HCT116 (cell line): ENCODE data around the gene MTO1. TPM values are rescaled to one million over a fixed set of nuclear protein-coding genes. Genes with fewer than 3 reads are reported as not detected.

Experiments used
- ATAC-seq: fragments of 200-7000 bp; cut with Tn5 transposase; 2 replicates; pipeline ENCODE4 v1.9.1; 2020; ENCODE audit warnings: mild to moderate bottlenecking, moderate library complexity
- BruUV-seq: library from RNA; stranded (reverse); fragments of 400-500 nt; replicated peaks from 2 replicates; lab custom pipeline; 2021; lab: Mats Ljungman, UMichigan
- CTCF ChIA-PET: fragments of 300-600 bp; sonication (Branson Sonifier 250); formaldehyde crosslinking; loops from one replicate; lab custom pipeline; 2021; ENCODE audit warnings: antibody characterized with exemption; lab: Charles Lee
- POLR2A ChIA-PET: fragments of 300-600, 350-600 bp; sonication (Branson Sonifier 250); formaldehyde crosslinking; loops from one replicate; lab custom pipeline; 2021; ENCODE audit warnings: antibody characterized with exemption; lab: Charles Lee
- RAD21 ChIA-PET, 2 experiments: fragments of 300-600 bp; sonication (Branson Sonifier 250); formaldehyde crosslinking; loops; one replicate each; lab custom pipeline; 2023; ENCODE audit warnings: low total read pairs in 2 of 2; ENCODE audit not compliant: uncharacterized antibody in 2 of 2, unreplicated experiment in 2 of 2, low non-redundant PET in 1 of 2; lab: Charles Lee
- DNase-seq: peaks from one replicate; pipeline ENCODE4 v3.0.0-alpha.2; 2010; ENCODE audit warnings: low read depth, low spot score
- H2AFZ ChIP-seq: fragments of 200-600 bp; shearing (Covaris generic), sonication (generic); 2 replicates; pipeline ENCODE4 v1.6.1; 2017; ENCODE audit warnings: low read depth, mixed run types, mixed read lengths, antibody characterized with exemption, low read length; ENCODE audit not compliant: poor library complexity, severe bottlenecking
- H3K27ac ChIP-seq: 2 replicates; pipeline ENCODE4 v1.5.1; 2012; ENCODE audit warnings: low read depth, low read length
- H3K27me3 ChIP-seq: fragments of 200-600 bp; sonication (generic); 2 replicates; pipeline ENCODE4 v1.6.1; 2016; ENCODE audit warnings: mixed run types, low read length, mixed read lengths; ENCODE audit not compliant: insufficient read depth
- H3K36me3 ChIP-seq, 2 experiments: fragments of 200-500 bp in 1 of 2; fragments of 200-600 bp in 1 of 2; sonication (Bioruptor generic) in 1 of 2; sonication (generic) in 1 of 2; 2 replicates each; pipeline versions ENCODE4 v1.5.1 to v1.6.1; 2014 to 2016; ENCODE audit warnings: low read length in 2 of 2, inconsistent platforms in 1 of 2, mixed read lengths in 1 of 2, mixed run types in 1 of 2; ENCODE audit not compliant: insufficient read depth in 2 of 2, control insufficient read depth in 1 of 2
- H3K4me1 ChIP-seq, 2 experiments: fragments of 200-600 bp in 1 of 2; sonication (generic) in 1 of 2; 2 replicates each; pipeline versions ENCODE4 v1.5.1 to v1.6.1; 2012 to 2017; ENCODE audit warnings: low read length in 2 of 2, inconsistent platforms in 1 of 2, mild to moderate bottlenecking in 1 of 2, mixed read lengths in 1 of 2, mixed run types in 1 of 2, moderate library complexity in 1 of 2; ENCODE audit not compliant: insufficient read depth in 2 of 2, control insufficient read depth in 1 of 2
- H3K4me2 ChIP-seq: fragments of 200-600 bp; sonication (generic); 2 replicates; pipeline ENCODE4 v1.6.1; 2017; ENCODE audit warnings: mixed run types, low read length, mixed read lengths
- H3K4me3 ChIP-seq, 2 experiments: fragments of 200-600 bp in 1 of 2; sonication (generic) in 1 of 2; replicated peaks in 1 of 2; 2 replicates each; pipeline ENCODE4 v1.5.1; 2011 to 2016; ENCODE audit warnings: low read length in 2 of 2, control low read depth in 1 of 2, low read depth in 1 of 2, mild to moderate bottlenecking in 1 of 2, mixed read lengths in 1 of 2, mixed run types in 1 of 2
- H3K79me2 ChIP-seq: fragments of 200-600 bp; sonication (generic); 2 replicates; pipeline ENCODE4 v1.6.1; 2017; ENCODE audit warnings: mild to moderate bottlenecking, mixed run types, low read length, moderate library complexity, mixed read lengths; ENCODE audit not compliant: insufficient read depth
- H3K9ac ChIP-seq: fragments of 200-600 bp; sonication (generic); 2 replicates; pipeline ENCODE4 v1.6.1; 2016; ENCODE audit warnings: low read length, mixed read lengths
- H3K9me2 ChIP-seq: fragments of 200-600 bp; sonication (generic), shearing (Covaris generic); 2 replicates; pipeline ENCODE4 v1.6.1; 2017; ENCODE audit warnings: mixed run types, mild to moderate bottlenecking, moderate library complexity; ENCODE audit not compliant: insufficient read depth
- H3K9me3 ChIP-seq, 2 experiments: fragments of 200-500 bp in 1 of 2; fragments of 200-600 bp in 1 of 2; sonication (Bioruptor generic) in 1 of 2; sonication (generic) in 1 of 2; 2 replicates each; pipeline ENCODE4 v1.6.1; 2014 to 2017; ENCODE audit warnings: low read length in 2 of 2, mixed read lengths in 2 of 2, inconsistent platforms in 1 of 2, low read depth in 1 of 2, mild to moderate bottlenecking in 1 of 2, mixed run types in 1 of 2, moderate library complexity in 1 of 2; ENCODE audit not compliant: control insufficient read depth in 1 of 2, insufficient read depth in 1 of 2
- H4K20me1 ChIP-seq: fragments of 200-600 bp; sonication (generic), shearing (Covaris generic); 2 replicates; pipeline ENCODE4 v1.6.1; 2017; ENCODE audit warnings: mixed run types, mild to moderate bottlenecking, moderate library complexity; ENCODE audit not compliant: insufficient read depth
- ATF3 ChIP-seq: IDR thresholded peaks from 2 replicates; pipeline ENCODE4 v1.6.1; 2012
- CBX3 ChIP-seq: IDR thresholded peaks from 2 replicates; pipeline ENCODE4 v1.6.1; 2012; ENCODE audit warnings: low read depth
- CEBPB ChIP-seq: IDR thresholded peaks from 2 replicates; pipeline ENCODE4 v1.6.1; 2012; ENCODE audit warnings: low read depth
- CTCF ChIP-seq, 3 experiments: fragments of 200-600 bp in 1 of 3; sonication (generic) in 1 of 3; IDR thresholded peaks in 2 of 3; conservative IDR thresholded peaks in 1 of 3; 2 replicates each; pipeline ENCODE4 v1.5.1; 2012 to 2017; ENCODE audit warnings: low read depth in 2 of 3, low read length in 2 of 3, antibody characterized with exemption in 1 of 3, borderline replicate concordance in 1 of 3, control low read depth in 1 of 3, mild to moderate bottlenecking in 1 of 3, mixed read lengths in 1 of 3, mixed run types in 1 of 3, moderate library complexity in 1 of 3; ENCODE audit not compliant: insufficient read depth in 1 of 3
- ELF1 ChIP-seq: IDR thresholded peaks from 2 replicates; pipeline ENCODE4 v1.6.1; 2012; ENCODE audit warnings: low read depth, borderline replicate concordance
- EZH2 ChIP-seq: fragments of 200-600 bp; sonication (generic); IDR thresholded peaks from 2 replicates; pipeline ENCODE4 v1.6.1; 2017; ENCODE audit warnings: antibody characterized with exemption, mixed run types
- EZH2phosphoT487 ChIP-seq: fragments of 200-600 bp; IDR thresholded peaks from 2 replicates; pipeline ENCODE4 v1.6.1; 2018; ENCODE audit warnings: antibody characterized with exemption, borderline replicate concordance
- FOSL1 ChIP-seq: IDR thresholded peaks from 2 replicates; pipeline ENCODE4 v1.6.1; 2012; ENCODE audit warnings: low read depth
- JUND ChIP-seq: IDR thresholded peaks from 2 replicates; pipeline ENCODE4 v1.6.1; 2012
- MAX ChIP-seq: IDR thresholded peaks from 2 replicates; pipeline ENCODE4 v1.6.1; 2012
- POLR2AphosphoS5 ChIP-seq: IDR thresholded peaks from 2 replicates; pipeline ENCODE4 v1.6.1; 2011; ENCODE audit warnings: mild to moderate bottlenecking, low read depth, low read length, moderate library complexity
- REST ChIP-seq: IDR thresholded peaks from 2 replicates; pipeline ENCODE4 v1.6.1; 2012; ENCODE audit warnings: low read depth
- SIN3A ChIP-seq: IDR thresholded peaks from 2 replicates; pipeline ENCODE4 v1.6.1; 2012; ENCODE audit warnings: low read depth
- SP1 ChIP-seq: IDR thresholded peaks from 2 replicates; pipeline ENCODE4 v1.6.1; 2012; ENCODE audit warnings: low read depth
- YY1 ChIP-seq: IDR thresholded peaks from 2 replicates; pipeline ENCODE4 v1.6.1; 2011; ENCODE audit warnings: low read length, low read depth, moderate library complexity, mild to moderate bottlenecking; ENCODE audit not compliant: insufficient replicate concordance; ENCODE audit errors: extremely low read depth
- ZBTB33 ChIP-seq: IDR thresholded peaks from 2 replicates; pipeline ENCODE4 v1.6.1; 2011; ENCODE audit warnings: mild to moderate bottlenecking, low read length, moderate library complexity; ENCODE audit not compliant: insufficient replicate concordance; ENCODE audit errors: extremely low read depth
- ZFX ChIP-seq: fragments of 450-650 bp; IDR thresholded peaks from 2 replicates; pipeline ENCODE4 v1.6.1; 2017
- ZNF274 ChIP-seq: fragments of 200-500 bp; sonication (Bioruptor generic); IDR thresholded peaks from 2 replicates; pipeline ENCODE4 v1.6.1; 2014; ENCODE audit warnings: mild to moderate bottlenecking, low read depth, low read length, inconsistent platforms
- intact Hi-C: fragments of 100-400 bp; cut with micrococcal nuclease; formaldehyde crosslinking; loops from 2 replicates; pipeline ENCODE4 v1.10.0; 2022
- total RNA-seq: library from RNA; stranded (reverse); gene quantifications from one replicate; pipeline ENCODE4 v1.2.1, GENCODE V29; 2021; ENCODE audit not compliant: unreplicated experiment

Gene MTO1
- total RNA-seq, 1 experiment from 2014 or later = 40.1 TPM

GRCh38 chr6:73514746-73515110 is 53.2 kb downstream of the MTO1 start:
- DNase-seq (no peak), ATAC-seq (peak; percentile 39)
- Histone ChIP-seq H3K9me2 (no peaks in the 10 kb centered on the region), H2AFZ (no peak overlapping the region), H3K4me2 (no peak overlapping the region), H3K27ac (peak overlapping the region; percentile 50), H3K4me1 (peaks cover 6 to 46% of the 10 kb centered on the region in 2 experiments; a peak in 3 of 4 replicates), H3K79me2 (peaks cover 20% of the 10 kb centered on the region), H3K4me3 (no peak overlapping the region), H3K9me3 (no peaks in the 10 kb centered on the region), H4K20me1 (peaks cover 19% of the 10 kb centered on the region; the same call in 1 of the 2 replicates), H3K9ac (0 out of 2 replicates have a peak overlapping the region, but pooled peaks have one; percentile 27), H3K36me3 (peaks cover 14 to 29% of the 10 kb centered on the region in 2 experiments), H3K27me3 (no peaks in the 10 kb centered on the region)
- RAD21 ChIA-PET = no interaction called here
- no TSS peak for BruUV-seq
- CTCF ChIA-PET = interaction anchor here (1.0 kb wide), 1 partner anchor 138 kb away, joined by 4 read pairs; no protein-coding TSS in a partner anchor
- intact Hi-C loops = loop anchor here (2.0 kb wide), 1 partner anchor 96 kb away; no protein-coding TSS in a partner anchor
- no peak for TF ChIP-seq ZNF274
- no peak for TF ChIP-seq MAX
- TF ChIP-seq SP1 = no peak
- no peak for TF ChIP-seq FOSL1
- TF ChIP-seq CTCF (IDR thresholded peaks at IDR 0.05 in 2 of 3, conservative IDR thresholded peaks at IDR 0.05 in 1 of 3; ENCODE audit: borderline replicate concordance in 1 of 3, insufficient read depth in 1 of 3, low read depth in 2 of 3, low read length in 2 of 3) = no peak
- TF ChIP-seq POLR2AphosphoS5 = no peak
- TF ChIP-seq REST = no peak
- no peak for TF ChIP-seq ZBTB33
- no peak for TF ChIP-seq CBX3
- no peak for TF ChIP-seq YY1
- TF ChIP-seq CEBPB = no peak
- TF ChIP-seq EZH2 = no peak
- no peak for TF ChIP-seq ELF1
- no peak for TF ChIP-seq ATF3
- TF ChIP-seq JUND = no peak
- no peak for TF ChIP-seq EZH2phosphoT487
- no peak for TF ChIP-seq SIN3A
- no peak for TF ChIP-seq ZFX
- POLR2A ChIA-PET = interaction anchor here (0.6 to 5.2 kb wide), 15 partner anchors 8 to 185 kb away, joined by 3 to 32 read pairs (median 5); partner anchors contain the start of genes MTO1 and SLC17A5
